Measurements from ENCODE around the gene FCRL6. TPM values are rescaled to one million over a fixed set of nuclear protein-coding genes. Genes with fewer than 3 reads are reported as not detected.

The FCRL6 gene
- total RNA-seq, 6 experiments from 2014 or later = 0.40 to 0.62 (median 0.51) TPM; not detected in 2

- no peaks in the 10 kb centered on the region for H3K36me3 ChIP-seq
- H3K27me3 ChIP-seq = no peaks in the 10 kb centered on the region
- DNase-seq = no peak
- ATAC-seq = no peak
- WGBS (ENCODE audit: insufficient coverage, low coverage, low lambda C conversion rate, missing lambda C conversion rate) = 88% methylated on average over 2 of the region's 2 CpGs
- no peak overlapping the region for H3K4me3 ChIP-seq
- H3K9me3 ChIP-seq = no peaks in the 10 kb centered on the region
- TF ChIP-seq POLR2A (IDR thresholded peaks at IDR 0.05) = no peak
- TF ChIP-seq CTCF (IDR thresholded peaks at IDR 0.05) = no peak
- intact Hi-C loops (cut with DNase I) = no loop called here
- H3K4me1 ChIP-seq = no peaks in the 10 kb centered on the region
- no peak overlapping the region for H3K27ac ChIP-seq
Observed at GRCh38 chr1:159841749-159842148, 39.6 kb downstream of the FCRL6 start.

GRCh38 chr1:159843459-159843858, 41.3 kb downstream of the FCRL6 start:
- intact Hi-C loops (cut with DNase I) = no loop called here
- TF ChIP-seq POLR2A (IDR thresholded peaks at IDR 0.05) (no peak), CTCF (IDR thresholded peaks at IDR 0.05) (no peak)
- Histone ChIP-seq H3K4me1 (no peaks in the 10 kb centered on the region), H3K4me3 (no peak overlapping the region), H3K27me3 (no peaks in the 10 kb centered on the region), H3K9me3 (no peaks in the 10 kb centered on the region), H3K36me3 (no peaks in the 10 kb centered on the region), H3K27ac (no peak overlapping the region)
- no peak for ATAC-seq
- WGBS (ENCODE audit: insufficient coverage, low coverage, low lambda C conversion rate, missing lambda C conversion rate) = 73% methylated on average over 2 of the region's 4 CpGs
- no peak for DNase-seq

- 51% methylated on average over 10 of the region's 13 CpGs for WGBS (ENCODE audit: insufficient coverage, low coverage, low lambda C conversion rate, missing lambda C conversion rate)
Observed at GRCh38 chr1:159845751-159846629, 43.8 kb downstream of the FCRL6 start.

DNA sequence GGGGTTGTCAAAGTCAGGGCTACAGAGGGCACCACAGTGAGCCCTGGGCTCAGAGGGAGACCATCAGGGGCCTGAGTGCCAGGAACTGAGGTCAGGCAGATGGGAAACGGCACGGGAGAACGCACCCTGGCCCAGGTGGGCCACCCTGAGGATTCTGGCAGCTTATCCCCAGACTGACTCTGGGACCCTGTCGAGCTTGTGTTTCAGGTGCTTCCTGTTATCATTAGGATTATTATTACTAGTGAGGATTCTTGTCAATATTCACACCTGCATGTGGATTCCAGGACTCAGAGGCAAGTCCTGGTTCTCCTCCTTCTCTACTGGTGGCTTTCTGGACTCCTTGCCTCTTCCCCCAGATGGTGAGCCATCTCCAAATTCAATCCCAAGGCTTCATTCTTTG, 45.1 kb downstream of the FCRL6 start:
- Histone ChIP-seq H3K4me3 (no peak overlapping the region), H3K9me3 (no peaks in the 10 kb centered on the region), H3K27me3 (no peaks in the 10 kb centered on the region), H3K27ac (no peak overlapping the region), H3K4me1 (no peaks in the 10 kb centered on the region), H3K36me3 (no peaks in the 10 kb centered on the region)
- no CpG with 5 or more reads among the region's 4 CpGs for WGBS (ENCODE audit: insufficient coverage, low coverage, low lambda C conversion rate, missing lambda C conversion rate)
- no peak for DNase-seq
- TF ChIP-seq POLR2A (IDR thresholded peaks at IDR 0.05) (no peak), CTCF (IDR thresholded peaks at IDR 0.05) (no peak)
- ATAC-seq = peak in 1 of 4 donors; percentile 15
- intact Hi-C loops (cut with DNase I) = no loop called here

More at GRCh38 chr1:159845751-159846629, 43.8 kb downstream of the FCRL6 start:
- Histone ChIP-seq H3K9me3 (no peaks in the 10 kb centered on the region), H3K27me3 (no peaks in the 10 kb centered on the region), H3K36me3 (no peaks in the 10 kb centered on the region), H3K27ac (no peak overlapping the region), H3K4me3 (no peak overlapping the region), H3K4me1 (no peaks in the 10 kb centered on the region)
- peak; percentile 27 to 83 (median 70) for ATAC-seq
- no peak for TF ChIP-seq POLR2A (IDR thresholded peaks at IDR 0.05)
- TF ChIP-seq CTCF (IDR thresholded peaks at IDR 0.05) = peak in 2 of 4 donors; percentile 5 to 7
- no peak for DNase-seq
- intact Hi-C loops (cut with DNase I) = no loop called here
